GM18511 (cell line): ENCODE measurements around the gene EIF2S2.
"Not testable (repeated sequence)": the region's sequence is repeated elsewhere in the genome, so short reads cannot be mapped to it uniquely, and the experiment has no call there.

Experiments used
- ATAC-seq: cut with Tn5 transposase; IDR thresholded peaks from one replicate; pipeline ENCODE4 v1.9.1; 2021; ENCODE audit warnings: mild to moderate bottlenecking, moderate library complexity; ENCODE audit not compliant: unreplicated experiment

Gene EIF2S2

DNA sequence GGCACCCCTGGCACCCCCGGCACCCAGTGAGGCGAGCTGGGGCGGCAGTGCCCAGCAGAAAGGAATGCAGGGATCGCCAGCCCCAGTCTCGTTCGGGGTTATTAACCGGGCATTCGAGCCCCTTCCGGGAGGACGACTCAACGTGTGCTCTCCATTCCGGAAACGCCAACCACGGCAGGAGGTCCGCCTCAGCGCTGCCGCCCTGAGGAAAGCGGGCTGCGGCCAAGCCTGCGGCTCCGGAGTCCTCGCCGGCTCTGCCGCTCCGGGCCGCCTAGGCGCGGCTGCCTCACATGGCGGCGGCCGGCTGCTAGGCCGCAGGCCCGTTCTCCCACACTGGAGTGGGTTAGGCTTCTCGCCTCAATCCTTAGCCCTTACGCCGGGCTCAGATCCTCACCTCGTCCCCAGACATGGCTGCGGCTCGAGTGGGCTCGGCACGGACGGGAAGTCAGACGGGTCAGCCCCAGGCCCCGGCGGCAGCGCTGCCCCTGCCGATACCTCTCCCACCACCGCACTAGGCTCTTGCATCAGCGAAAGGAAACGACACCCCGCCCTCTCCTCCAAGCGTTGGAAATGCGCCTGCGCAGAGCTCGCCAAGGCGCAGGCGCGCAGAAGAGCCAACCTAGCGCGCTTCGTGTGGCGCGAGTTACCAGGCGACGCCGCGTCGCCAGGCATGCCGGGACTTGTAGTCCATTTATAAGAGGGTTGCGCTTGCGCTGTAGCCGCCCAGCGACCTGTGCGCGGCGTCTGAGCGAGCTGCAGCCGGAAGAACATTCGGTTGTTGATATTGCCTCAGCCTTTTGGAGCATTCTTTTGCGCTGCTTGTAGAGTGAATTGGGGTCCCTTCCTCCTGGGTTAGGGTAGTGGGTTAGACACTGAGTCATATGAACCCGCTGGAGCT, at the start of gene EIF2S2:
Gene EIF2S2 (minus strand): TSS at position 542 of the 898 bp plus-strand sequence. CDS start 133 bp downstream, at position 409.
- peak; percentile 90 for ATAC-seq

DNA sequence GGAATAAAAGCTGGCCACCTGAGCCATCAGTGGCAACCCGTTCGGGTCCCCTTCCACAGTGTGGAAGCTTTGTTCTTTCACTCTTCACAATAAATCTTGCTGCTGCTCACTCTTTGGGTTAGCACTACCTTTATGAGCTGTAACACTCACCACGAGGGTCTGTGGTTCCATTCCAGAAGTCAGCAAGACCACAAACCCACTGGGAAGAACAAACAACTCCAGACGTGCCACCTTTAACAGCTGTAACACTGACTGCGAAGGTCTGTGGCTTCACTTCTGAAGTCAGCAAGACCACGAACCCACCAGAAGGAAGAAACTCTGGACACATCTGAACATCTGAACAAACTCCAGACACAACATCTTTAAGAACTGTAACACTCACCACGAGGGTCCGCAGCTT, 45.7 kb upstream of the EIF2S2 start:
- not testable (repeated sequence) for ATAC-seq

DNA sequence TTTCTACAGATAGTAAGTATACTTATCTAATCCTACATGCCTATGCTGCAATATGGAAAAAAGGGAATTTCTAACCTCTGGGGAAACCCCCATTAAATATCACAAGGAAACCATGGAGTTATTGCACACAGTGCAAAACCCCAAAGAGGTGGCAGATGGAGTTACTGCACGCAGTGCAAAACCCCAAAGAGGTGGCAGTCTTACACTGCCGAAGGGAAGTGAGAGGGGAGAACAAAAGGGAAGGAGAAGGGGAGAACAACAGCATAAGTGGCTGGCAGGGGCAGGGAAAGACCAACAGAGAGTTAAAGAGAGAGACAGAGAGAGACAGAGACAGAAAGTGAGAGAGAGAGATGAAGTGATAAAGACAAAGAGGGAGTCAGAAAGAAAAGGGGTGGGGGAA, 43.8 kb upstream of the EIF2S2 start:
- ATAC-seq: no peak

DNA sequence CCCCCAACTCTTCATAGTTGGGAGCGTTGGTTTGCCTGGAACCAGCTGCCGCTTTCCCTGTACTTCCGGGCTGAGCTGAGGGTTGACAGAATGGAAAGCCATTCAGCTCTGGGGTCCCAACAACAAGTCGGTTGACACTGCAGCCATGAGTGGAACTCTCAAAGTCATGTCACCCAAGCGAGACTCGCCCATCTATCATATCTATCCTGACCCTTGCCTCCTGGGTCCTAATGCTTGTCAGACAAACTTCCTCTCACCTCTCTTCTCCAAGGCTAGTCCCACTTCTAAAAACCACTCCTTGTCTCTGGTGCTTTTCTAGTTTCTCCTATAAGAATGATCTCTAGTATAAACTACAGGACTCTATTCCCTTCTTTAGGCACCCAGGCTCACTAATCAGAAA, 41.1 kb upstream of the EIF2S2 start:
- not testable (repeated sequence) for ATAC-seq

DNA sequence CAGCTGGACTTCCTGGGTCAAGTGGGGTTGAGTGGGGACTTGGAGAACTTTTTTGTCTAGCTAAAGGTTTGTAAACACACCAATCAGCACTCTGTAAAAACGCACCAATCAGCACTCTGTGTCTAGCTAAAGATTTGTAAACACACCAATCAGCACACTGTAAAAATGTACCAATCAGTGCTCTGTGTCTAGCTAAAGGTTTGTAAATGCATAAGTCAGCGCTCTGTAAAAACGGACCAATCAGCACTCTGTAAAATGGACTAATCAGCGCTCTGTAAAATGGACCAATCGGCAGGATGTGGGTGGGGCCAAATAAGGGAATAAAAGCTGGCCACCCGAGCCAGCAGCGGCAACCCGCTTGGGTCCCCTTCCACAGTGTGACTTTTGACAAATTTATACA, 40.0 kb upstream of the EIF2S2 start:
- not testable (repeated sequence) for ATAC-seq

DNA sequence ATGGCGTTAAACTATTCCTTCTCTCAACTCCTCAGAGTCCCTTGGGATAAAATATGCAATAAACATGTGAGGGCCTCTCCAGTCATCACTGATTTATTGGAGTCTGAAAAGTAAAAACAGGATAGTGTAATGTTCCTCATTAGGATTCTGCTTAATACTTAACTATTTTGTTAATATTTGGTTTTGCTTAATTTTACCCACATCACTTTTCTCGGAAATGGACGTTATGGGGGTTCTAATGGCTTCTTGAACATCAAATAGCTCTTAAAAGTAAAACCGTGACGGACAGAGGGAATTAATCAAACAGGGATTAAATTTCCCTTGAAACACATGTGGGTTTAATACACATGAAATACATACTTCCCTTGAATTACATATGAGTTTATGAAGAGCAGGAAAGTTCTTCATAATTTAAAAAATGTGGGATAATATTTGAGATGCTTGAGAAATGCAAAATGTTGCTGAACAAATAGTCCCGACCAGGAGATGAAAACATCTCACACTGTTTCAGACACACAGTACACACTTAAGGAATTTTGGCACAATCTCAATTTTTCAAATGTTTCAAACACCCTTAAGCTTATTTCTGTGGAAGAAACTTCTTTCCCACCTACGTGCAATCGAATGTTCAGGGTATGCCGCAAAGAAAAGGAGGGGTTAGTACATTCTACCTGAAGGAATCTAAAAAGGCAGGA, 38.4 kb upstream of the EIF2S2 start:
- ATAC-seq: no peak

GRCh38 chr20:34145280-34145819, 33.3 kb upstream of the EIF2S2 start:
- ATAC-seq: no peak

- ATAC-seq: no peak
Observed at GRCh38 chr20:34143951-34144350, 31.9 kb upstream of the EIF2S2 start.

DNA sequence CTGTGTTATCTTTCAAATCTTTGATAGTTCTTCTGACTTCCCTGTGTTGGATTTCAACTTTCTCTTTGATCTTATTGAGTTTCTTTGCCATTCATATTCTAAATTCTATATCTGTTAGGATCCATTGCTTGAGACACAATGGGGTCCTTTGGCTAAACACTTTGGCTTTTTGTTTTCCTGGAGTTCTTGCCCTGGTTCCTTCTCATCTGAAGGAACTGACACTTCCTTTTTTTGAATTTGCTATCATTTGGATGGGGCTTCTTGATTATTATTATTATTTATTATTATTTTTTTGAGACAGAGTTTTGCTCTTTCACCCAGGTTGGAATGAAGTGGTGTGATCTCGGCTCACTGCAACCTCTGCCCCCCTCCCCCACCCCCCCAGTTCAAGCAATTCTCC, 30.1 kb upstream of the EIF2S2 start:
- no peak for ATAC-seq

DNA sequence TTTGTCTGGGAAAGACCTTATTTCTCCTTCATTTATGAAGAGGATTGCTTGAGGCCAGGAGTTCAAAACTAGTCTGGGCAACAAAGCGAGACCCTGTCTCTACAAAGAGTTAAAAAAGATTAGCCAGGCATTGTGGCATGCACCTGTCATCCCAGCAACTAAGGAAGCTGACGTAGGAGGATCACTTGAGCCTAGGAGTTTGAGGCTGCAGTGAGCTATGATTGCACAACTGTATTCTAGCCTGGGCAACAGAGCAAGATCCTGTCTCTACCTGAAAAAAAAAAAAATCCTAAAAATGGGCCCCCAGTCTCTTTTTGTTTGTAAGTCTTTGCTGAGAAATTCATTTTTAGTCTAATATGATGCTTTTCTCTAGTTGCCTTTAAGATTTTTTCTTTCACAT, 29.2 kb upstream of the EIF2S2 start:
- ATAC-seq: no peak

DNA sequence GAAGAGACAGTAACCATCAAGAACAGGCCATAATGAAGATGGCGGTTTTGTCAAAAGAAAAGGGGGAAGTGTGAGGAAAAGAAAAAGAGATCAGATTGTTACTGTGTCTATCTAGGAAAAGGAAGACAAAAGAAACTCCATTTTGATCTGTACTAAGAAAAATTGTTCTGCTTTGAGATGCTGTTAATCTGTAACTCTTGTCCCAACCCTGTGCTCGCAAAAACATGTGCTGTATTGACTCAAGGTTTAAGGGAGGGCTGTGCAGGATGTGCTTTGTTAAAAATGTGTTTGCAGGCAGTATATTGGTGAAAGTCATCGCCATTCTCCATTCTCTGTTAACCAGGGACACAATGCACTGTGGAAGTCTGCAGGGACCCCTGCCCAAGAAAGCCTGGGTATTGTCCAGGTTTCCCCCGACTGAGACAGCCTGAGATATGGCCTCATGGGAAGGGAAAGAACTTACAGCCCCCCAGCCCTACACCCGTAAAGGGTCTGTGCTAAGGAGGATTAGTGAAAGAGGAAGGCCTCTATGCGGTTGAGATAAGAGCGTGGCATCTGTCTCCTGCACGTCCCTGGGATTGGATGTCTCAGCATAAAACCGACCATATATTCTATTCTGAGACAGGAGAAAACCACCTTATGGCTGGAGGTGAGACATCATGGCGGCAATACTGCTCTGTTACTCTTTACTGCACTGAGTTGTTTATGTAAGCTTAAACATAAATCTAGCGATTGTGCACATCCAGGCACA, 23.7 kb upstream of the EIF2S2 start:
- not testable (repeated sequence) for ATAC-seq

GRCh38 chr20:34133365-34133860, 21.4 kb upstream of the EIF2S2 start:
- not testable (repeated sequence) for ATAC-seq

DNA sequence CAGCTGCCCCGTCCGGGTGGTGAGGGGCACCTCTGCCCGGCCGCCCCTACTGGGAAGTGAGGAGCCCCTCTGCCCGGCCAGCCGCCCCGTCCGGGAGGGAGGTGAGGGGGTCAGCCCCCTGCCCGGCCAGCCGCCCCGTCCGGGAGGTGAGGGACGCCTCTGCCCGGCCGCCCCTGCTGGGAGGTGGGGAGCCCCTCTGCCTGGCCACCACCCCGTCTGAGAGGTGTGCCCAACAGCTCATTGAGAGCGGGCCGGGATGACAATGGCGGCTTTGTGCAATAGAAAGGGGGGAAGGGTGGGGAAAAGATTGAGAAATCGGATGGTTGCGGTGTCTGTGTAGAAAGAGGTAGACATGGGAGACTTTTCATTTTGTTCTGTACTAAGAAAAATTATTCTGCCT, 20.9 kb upstream of the EIF2S2 start:
- ATAC-seq: not testable (repeated sequence)

GRCh38 chr20:34132491-34132890, 20.4 kb upstream of the EIF2S2 start:
- ATAC-seq: not testable (repeated sequence)

DNA sequence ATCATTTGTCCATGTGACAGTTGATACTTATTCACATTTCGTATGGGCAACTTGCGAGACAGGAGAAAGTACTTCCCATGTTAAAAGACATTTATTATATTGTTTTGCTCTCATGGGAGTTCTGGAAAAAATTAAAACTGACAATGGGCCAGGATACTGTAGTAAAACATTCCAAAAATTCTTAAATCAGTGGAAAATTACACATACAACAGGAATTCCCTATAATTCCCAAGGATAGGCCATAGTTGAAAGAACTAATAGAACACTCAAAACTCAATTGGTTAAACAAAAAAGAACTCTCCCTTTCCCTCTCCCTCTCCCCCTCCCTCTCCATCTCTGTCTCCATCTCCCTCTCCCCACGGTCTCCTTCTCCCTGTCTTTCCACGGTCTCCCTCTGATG, 19.4 kb upstream of the EIF2S2 start:
- no peak for ATAC-seq

DNA sequence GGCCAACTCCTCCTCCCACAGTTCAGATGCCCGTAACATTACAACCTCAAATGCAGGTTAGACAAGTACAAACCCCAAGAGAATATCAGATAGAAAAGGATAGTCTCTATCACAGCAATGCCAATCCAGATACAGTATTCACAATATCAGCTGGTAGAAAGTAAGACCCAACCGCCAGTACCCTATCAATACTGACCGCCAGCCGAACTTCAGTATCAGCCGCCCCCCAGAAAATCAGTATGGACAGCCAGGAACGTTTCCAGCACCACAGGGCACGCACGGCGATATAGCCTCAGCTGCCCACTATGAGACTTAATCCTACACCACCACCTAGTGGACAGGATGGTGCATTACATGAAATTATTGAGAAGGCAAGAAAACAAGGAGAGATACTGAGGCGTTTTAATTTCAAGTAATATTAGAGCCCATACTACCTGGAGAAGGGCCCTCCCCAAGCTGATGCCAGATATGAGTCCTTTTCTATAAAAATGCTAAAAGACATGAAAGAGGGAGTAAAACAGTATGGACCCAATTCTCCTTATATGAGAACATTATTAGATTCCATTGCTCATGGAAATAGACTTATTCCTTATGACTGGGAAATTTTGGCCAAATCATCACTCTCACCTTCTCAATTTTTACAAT, 17.6 kb upstream of the EIF2S2 start:
- ATAC-seq: no peak

DNA sequence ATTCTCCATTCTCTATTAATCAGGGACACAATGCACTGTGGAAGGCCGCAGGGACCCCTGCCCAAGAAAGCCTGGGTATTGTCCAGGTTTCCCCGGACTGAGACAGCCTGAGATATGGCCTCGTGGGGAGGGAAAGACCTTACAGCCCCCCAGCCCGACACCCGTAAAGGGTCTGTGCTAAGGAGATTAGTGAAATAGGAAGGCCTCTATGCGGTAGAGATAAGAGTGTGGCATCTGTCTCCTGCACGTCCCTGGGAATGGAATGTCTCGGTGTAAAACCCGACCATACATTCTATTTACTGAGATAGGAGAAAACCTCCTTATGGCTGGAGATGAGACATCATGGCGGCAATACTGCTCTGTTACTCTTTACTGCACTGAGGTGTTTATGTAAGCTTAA, 15.7 kb upstream of the EIF2S2 start:
- ATAC-seq: no peak

- peak; percentile 55 for ATAC-seq
Observed at GRCh38 chr20:34124469-34125249, 12.6 kb upstream of the EIF2S2 start.

GRCh38 chr20:34123309-34123708, 11.3 kb upstream of the EIF2S2 start:
- ATAC-seq: no peak
